ENCODE results near the gene GABRB1. TPM values are rescaled to one million over a fixed set of nuclear protein-coding genes. Genes with fewer than 3 reads are reported as not detected.

The GABRB1 gene
- total RNA-seq, 1 experiment from 2014 or later = not detected

DNA sequence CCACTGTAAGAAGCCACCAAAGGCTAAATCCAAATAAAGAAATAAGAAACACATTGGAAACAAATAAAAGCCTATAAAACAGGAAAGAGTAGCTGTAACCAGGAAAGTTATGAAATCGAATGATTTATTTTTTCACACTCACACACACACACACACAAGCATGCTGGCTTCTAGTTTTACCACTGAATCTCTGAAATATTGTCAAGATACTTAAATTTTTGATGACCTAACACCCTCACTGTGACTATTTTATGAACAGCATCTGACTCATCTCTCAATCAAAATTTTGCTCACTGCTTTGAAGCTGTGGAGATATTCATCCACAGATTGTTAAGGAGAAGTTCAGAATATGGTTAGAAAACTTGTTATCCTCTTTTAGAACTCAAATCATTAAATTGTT, 13.9 kb upstream of the GABRB1 start:
- Histone ChIP-seq H3F3A (ENCODE audit: low read length, unreplicated experiment) (no peaks in the 10 kb centered on the region), H3K27me3 (ENCODE audit: low read length) (peaks cover under 1% of the 10 kb centered on the region; the same call in 1 of the 2 replicates), H3K9me2 (replicated peaks; ENCODE audit: low read length) (no peaks in the 10 kb centered on the region), H3K9ac (ENCODE audit: low read length) (no peak overlapping the region), H2AFZ (ENCODE audit: low read length) (no peak overlapping the region), H3K79me2 (ENCODE audit: low read length) (no peaks in the 10 kb centered on the region), H3K27ac (ENCODE audit: low read length) (no peak overlapping the region), H3K4me2 (ENCODE audit: low read length) (no peak overlapping the region), H3K36me3 (ENCODE audit: low read depth, low read length) (no peaks in the 10 kb centered on the region), H3K4me1 (ENCODE audit: insufficient read depth, low read length) (no peaks in the 10 kb centered on the region), H3K9me3 (ENCODE audit: low read length) (no peaks in the 10 kb centered on the region), H3K4me3 (ENCODE audit: low read length) (no peak overlapping the region), H4K20me1 (ENCODE audit: low read length) (no peaks in the 10 kb centered on the region)
- ChIA-PET POLR2A (ENCODE audit: unreplicated experiment) (no interaction called here), CTCF (no interaction called here)
- DNase-seq = no peak
- TF ChIP-seq, protein P1, sequence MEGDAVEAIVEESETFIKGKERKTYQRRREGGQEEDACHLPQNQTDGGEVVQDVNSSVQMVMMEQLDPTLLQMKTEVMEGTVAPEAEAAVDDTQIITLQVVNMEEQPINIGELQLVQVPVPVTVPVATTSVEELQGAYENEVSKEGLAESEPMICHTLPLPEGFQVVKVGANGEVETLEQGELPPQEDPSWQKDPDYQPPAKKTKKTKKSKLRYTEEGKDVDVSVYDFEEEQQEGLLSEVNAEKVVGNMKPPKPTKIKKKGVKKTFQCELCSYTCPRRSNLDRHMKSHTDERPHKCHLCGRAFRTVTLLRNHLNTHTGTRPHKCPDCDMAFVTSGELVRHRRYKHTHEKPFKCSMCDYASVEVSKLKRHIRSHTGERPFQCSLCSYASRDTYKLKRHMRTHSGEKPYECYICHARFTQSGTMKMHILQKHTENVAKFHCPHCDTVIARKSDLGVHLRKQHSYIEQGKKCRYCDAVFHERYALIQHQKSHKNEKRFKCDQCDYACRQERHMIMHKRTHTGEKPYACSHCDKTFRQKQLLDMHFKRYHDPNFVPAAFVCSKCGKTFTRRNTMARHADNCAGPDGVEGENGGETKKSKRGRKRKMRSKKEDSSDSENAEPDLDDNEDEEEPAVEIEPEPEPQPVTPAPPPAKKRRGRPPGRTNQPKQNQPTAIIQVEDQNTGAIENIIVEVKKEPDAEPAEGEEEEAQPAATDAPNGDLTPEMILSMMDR (conservative IDR thresholded peaks at IDR 0.05; ENCODE audit: low read depth, low read length) = no peak
- TF ChIP-seq EZH2 (IDR thresholded peaks at IDR 0.05; ENCODE audit: low read length, unreplicated experiment) = no peak
- ATAC-seq = no peak
- intact Hi-C loops (cut with micrococcal nuclease) = no loop called here
- BruUV-seq (replicated peaks) = no TSS peak

DNA sequence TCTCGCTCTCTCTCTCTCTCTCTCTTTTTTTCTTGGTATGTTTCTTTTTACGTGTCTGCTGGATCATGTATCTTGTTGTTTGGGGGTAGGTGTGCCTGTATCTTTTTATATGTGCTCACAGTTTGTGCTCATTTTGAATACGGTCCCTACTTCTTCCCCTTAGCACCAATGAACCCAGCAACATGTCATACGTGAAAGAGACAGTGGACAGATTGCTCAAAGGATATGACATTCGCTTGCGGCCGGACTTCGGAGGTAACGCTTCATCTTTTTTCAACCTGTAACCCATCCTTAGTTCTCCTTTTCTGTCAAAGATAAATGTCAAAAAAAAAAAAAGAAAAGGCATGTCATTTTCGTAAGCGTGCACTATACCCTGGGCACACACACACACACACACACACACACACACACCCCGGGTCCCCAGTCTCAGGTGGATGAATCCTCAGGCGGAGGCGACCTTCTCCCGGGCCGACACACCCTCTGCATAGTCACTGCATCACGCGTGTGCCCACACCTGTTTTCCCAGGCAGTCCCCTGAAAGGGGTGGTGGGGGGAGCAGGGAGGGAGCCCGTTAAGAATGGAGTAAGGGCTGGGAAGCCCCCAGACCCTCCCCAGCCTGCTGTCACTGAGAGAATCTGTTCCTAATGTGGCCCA, 511 bp downstream of the GABRB1 start:
- Histone ChIP-seq H4K20me1 (ENCODE audit: low read length) (no peaks in the 10 kb centered on the region), H3F3A (ENCODE audit: low read length, unreplicated experiment) (no peaks in the 10 kb centered on the region), H3K27me3 (ENCODE audit: low read length) (peaks cover 31% of the 10 kb centered on the region), H3K4me3 (ENCODE audit: low read length) (no peak overlapping the region), H3K4me2 (ENCODE audit: low read length) (no peak overlapping the region), H3K9ac (ENCODE audit: low read length) (no peak overlapping the region), H3K79me2 (ENCODE audit: low read length) (no peaks in the 10 kb centered on the region), H3K9me2 (replicated peaks; ENCODE audit: low read length) (no peaks in the 10 kb centered on the region), H3K9me3 (ENCODE audit: low read length) (no peaks in the 10 kb centered on the region), H3K27ac (ENCODE audit: low read length) (no peak overlapping the region), H2AFZ (ENCODE audit: low read length) (no peak overlapping the region), H3K36me3 (ENCODE audit: low read depth, low read length) (no peaks in the 10 kb centered on the region), H3K4me1 (ENCODE audit: insufficient read depth, low read length) (no peaks in the 10 kb centered on the region)
- DNase-seq = no peak
- ChIA-PET CTCF (no interaction called here), POLR2A (ENCODE audit: unreplicated experiment) (no interaction called here)
- ATAC-seq = no peak
- no TSS peak for BruUV-seq (replicated peaks)
- TF ChIP-seq, protein P1 (conservative IDR thresholded peaks at IDR 0.05; ENCODE audit: low read depth, low read length) = no peak
- TF ChIP-seq EZH2 (IDR thresholded peaks at IDR 0.05; ENCODE audit: low read length, unreplicated experiment) (no peak), EZH2phosphoT487 (IDR thresholded peaks at IDR 0.05; ENCODE audit: borderline replicate concordance, low read length) (no peak)
- intact Hi-C loops (cut with micrococcal nuclease) = no loop called here

DNA sequence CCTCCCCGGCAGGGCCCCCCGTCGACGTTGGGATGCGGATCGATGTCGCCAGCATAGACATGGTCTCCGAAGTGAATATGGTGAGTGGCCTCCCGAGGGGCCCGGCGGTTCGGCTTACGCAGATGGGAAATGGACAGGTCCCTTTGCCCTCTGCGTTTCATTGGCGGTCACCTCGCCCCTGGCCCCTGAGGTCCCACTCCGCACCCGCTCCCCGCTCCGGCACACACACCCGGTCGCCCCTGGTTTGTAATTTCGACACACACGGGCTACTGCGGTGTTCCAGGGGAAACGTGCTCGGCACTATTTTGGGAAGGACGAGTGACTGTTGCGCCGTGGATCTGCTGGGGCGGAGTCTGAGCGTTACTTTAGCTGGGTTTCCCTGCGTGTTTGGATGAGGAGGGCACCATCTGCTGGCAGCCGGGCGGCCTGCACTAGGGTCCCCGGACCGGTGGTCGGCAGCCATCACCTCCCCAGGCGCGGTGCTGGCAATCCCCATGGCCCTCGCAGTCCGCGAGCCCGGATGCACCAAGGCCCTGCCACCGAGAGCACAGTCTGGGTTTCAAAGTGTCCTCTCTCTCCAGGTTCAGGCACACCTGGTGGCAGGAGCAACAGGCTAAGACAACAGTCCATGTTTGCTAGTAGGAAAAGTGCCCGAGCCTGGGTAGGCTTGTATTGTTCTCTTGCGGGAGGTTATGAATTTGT, 1.2 kb downstream of the GABRB1 start:
- intact Hi-C loops (cut with micrococcal nuclease) = no loop called here
- H3K4me3 ChIP-seq (ENCODE audit: low read length) = no peak overlapping the region
- POLR2A ChIA-PET (ENCODE audit: unreplicated experiment) = no interaction called here
- ATAC-seq (no peak), DNase-seq (no peak)
- no TSS peak for BruUV-seq (replicated peaks)
- no peak overlapping the region for H3K4me2 ChIP-seq (ENCODE audit: low read length)
- no peaks in the 10 kb centered on the region for H3K4me1 ChIP-seq (ENCODE audit: insufficient read depth, low read length)
- H2AFZ ChIP-seq (ENCODE audit: low read length) = no peak overlapping the region
- no peaks in the 10 kb centered on the region for H3F3A ChIP-seq (ENCODE audit: low read length, unreplicated experiment)
- H3K79me2 ChIP-seq (ENCODE audit: low read length) = no peaks in the 10 kb centered on the region
- H3K9me3 ChIP-seq (ENCODE audit: low read length) = no peaks in the 10 kb centered on the region
- H3K27me3 ChIP-seq (ENCODE audit: low read length) = peaks cover 31% of the 10 kb centered on the region
- CTCF ChIA-PET = no interaction called here
- no peaks in the 10 kb centered on the region for H3K36me3 ChIP-seq (ENCODE audit: low read depth, low read length)
- TF ChIP-seq EZH2phosphoT487 (IDR thresholded peaks at IDR 0.05; ENCODE audit: borderline replicate concordance, low read length) (no peak), EZH2 (IDR thresholded peaks at IDR 0.05; ENCODE audit: low read length, unreplicated experiment) (no peak)
- TF ChIP-seq, protein P1 (conservative IDR thresholded peaks at IDR 0.05; ENCODE audit: low read depth, low read length) = peak; percentile 39; the same call in 1 of the 2 replicates
- no peaks in the 10 kb centered on the region for H3K9me2 ChIP-seq (replicated peaks; ENCODE audit: low read length)
- H4K20me1 ChIP-seq (ENCODE audit: low read length) = no peaks in the 10 kb centered on the region
- H3K27ac ChIP-seq (ENCODE audit: low read length) = no peak overlapping the region
- no peak overlapping the region for H3K9ac ChIP-seq (ENCODE audit: low read length)
